LNCaP clone FGC (cell line): ENCODE results near the gene NEBL.

ENCODE experiments used
- DNase-seq: peaks from one replicate; pipeline ENCODE4 v3.0.0-alpha.2; 2011; ENCODE audit warnings: low read depth
- H3K4me3 ChIP-seq: 2 replicates; pipeline ENCODE4 v1.5.1; 2011; ENCODE audit warnings: mild to moderate bottlenecking, low read depth, low read length, control low read depth
- TF ChIP-seq, protein P1 (sequence below): IDR thresholded peaks from 2 replicates; pipeline ENCODE4 v1.5.1; 2012; ENCODE audit warnings: mild to moderate bottlenecking; ENCODE audit not compliant: control insufficient read depth, insufficient read depth; ENCODE audit errors: extremely low read depth

Gene NEBL

GRCh38 chr10:20933705-20934104 lies 36.6 kb upstream of the NEBL start:
- H3K4me3 ChIP-seq, result no peak overlapping the region
- no peak for DNase-seq
- TF ChIP-seq, protein P1, sequence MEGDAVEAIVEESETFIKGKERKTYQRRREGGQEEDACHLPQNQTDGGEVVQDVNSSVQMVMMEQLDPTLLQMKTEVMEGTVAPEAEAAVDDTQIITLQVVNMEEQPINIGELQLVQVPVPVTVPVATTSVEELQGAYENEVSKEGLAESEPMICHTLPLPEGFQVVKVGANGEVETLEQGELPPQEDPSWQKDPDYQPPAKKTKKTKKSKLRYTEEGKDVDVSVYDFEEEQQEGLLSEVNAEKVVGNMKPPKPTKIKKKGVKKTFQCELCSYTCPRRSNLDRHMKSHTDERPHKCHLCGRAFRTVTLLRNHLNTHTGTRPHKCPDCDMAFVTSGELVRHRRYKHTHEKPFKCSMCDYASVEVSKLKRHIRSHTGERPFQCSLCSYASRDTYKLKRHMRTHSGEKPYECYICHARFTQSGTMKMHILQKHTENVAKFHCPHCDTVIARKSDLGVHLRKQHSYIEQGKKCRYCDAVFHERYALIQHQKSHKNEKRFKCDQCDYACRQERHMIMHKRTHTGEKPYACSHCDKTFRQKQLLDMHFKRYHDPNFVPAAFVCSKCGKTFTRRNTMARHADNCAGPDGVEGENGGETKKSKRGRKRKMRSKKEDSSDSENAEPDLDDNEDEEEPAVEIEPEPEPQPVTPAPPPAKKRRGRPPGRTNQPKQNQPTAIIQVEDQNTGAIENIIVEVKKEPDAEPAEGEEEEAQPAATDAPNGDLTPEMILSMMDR, result no peak

DNA sequence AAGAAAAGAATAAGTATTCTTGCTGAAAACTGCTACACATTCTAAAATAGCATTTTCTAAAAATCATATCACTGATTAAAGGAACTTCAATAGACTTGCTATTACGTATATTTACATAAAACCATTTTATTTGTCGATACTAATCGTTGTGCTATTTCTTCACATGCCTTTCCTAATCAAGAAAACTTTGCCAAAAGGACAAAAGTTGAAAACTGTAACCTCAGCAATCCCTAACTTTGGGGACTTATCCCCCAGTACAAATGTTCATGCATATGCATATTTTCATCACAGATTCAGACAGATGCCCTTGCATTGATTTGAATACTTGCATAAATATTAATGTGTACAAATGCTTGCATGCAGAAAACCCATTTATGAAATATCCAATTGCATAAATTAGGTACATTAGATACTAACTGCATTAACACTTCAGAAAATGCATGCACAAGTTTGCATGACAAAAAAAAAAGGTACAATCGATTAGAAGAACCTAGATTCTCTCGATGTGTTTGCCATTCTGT lies 35.6 kb upstream of the NEBL start:
- no peak overlapping the region for H3K4me3 ChIP-seq
- no peak for DNase-seq
- TF ChIP-seq, protein P1, result no peak

GRCh38 chr10:20931156-20931795 lies 34.2 kb upstream of the NEBL start:
- TF ChIP-seq, protein P1, result no peak
- no peak for DNase-seq
- H3K4me3 ChIP-seq, result no peak overlapping the region

DNA sequence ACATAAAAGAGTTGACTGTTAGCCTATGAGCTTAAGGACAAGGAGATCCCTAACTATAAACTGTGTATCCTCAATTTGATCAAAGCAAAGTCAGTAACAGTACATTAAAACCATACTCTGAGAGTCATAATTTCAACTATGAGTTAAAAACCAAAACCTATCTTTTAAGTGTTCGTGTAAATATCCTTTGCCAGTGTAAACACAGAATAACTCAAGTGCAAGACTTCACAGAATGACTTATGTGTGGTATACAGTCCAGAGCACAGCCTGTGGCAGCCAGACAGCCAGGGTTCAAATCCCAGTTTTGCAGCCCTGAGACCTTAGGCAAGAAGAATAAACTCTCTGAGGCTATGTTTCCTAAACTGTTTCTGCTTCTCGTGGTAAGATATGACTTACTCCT lies 30.3 kb upstream of the NEBL start:
- TF ChIP-seq, protein P1, result no peak
- DNase-seq, result no peak

DNA sequence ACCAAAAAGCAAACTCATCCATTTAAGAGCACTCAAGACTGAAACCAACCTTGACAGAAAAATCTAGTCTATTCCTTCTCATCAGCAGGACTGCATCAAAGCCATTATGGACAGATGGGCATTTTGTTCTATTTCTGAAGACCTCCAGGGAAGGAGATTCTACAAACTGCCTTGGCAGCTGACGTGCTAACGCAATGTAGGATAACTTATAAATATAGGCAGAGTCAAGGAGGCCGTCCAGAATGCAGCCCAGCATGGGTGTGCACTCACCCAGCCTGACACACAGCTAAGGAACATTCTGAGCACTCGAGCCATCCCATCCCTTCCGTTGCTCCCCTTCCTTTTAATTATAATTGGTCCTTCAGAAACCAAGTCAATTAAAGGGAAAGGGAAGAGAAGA lies 25.3 kb upstream of the NEBL start:
- TF ChIP-seq, protein P1, result no peak
- no peak overlapping the region for H3K4me3 ChIP-seq
- no peak for DNase-seq

More for the DNA sequence above, 30.3 kb upstream of the NEBL start:
- H3K4me3 ChIP-seq, result no peak overlapping the region

DNA sequence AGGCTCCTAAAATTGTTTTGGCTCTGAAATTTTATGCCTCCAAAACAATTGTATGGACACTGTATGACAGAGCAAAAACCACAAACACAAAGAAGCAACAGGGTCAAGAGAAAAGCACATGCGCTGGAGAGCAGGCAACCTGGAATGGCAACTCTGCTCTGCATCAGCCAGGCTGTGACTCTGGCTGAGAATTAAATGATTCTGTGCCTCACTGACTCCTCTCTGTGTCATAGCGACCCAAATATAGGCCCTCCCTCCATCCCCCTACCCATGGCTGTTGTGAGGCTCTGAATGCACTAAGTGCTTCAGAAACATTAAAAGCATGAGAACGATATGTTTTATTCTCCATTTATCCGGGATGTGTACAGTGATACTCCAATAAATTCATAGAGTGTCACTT lies 24.9 kb upstream of the NEBL start:
- DNase-seq, result no peak
- no peak overlapping the region for H3K4me3 ChIP-seq
- TF ChIP-seq, protein P1, result no peak

DNA sequence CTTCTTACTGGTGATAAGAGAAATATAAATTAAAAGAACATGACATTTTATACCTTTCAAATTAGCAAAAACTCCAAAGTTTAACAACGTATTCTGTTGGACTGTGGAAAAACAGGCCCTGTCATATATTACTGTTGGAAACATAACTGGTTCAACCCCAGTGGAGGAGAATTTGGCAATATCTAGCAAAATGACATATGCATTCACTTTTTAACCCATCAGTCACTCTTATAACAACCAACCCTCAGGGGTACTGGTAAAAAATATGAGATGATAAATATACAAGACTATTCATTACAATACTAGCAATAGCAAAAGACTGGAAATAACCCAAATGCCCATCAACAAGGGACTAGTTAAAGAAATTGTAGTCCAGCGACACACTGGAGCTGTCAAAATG lies 22.9 kb upstream of the NEBL start:
- no peak overlapping the region for H3K4me3 ChIP-seq
- no peak for DNase-seq
- TF ChIP-seq, protein P1, result no peak
